GM19395 (cell line): ENCODE data around the gene RBM33.
A peak's percentile ranks its signal among the peaks of the same experiment; 100 is the strongest.
"Not testable (repeated sequence)": the region's sequence is repeated elsewhere in the genome, so short reads cannot be mapped to it uniquely, and the experiment has no call there.

Experiments used
- ATAC-seq: cut with Tn5 transposase; IDR thresholded peaks from one replicate; pipeline ENCODE4 v1.9.1; 2021; ENCODE audit warnings: mild to moderate bottlenecking, moderate library complexity; ENCODE audit not compliant: unreplicated experiment

The RBM33 gene

GRCh38 chr7:155685791-155686160, 41.3 kb downstream of the RBM33 start:
- peak; percentile 22 for ATAC-seq

DNA sequence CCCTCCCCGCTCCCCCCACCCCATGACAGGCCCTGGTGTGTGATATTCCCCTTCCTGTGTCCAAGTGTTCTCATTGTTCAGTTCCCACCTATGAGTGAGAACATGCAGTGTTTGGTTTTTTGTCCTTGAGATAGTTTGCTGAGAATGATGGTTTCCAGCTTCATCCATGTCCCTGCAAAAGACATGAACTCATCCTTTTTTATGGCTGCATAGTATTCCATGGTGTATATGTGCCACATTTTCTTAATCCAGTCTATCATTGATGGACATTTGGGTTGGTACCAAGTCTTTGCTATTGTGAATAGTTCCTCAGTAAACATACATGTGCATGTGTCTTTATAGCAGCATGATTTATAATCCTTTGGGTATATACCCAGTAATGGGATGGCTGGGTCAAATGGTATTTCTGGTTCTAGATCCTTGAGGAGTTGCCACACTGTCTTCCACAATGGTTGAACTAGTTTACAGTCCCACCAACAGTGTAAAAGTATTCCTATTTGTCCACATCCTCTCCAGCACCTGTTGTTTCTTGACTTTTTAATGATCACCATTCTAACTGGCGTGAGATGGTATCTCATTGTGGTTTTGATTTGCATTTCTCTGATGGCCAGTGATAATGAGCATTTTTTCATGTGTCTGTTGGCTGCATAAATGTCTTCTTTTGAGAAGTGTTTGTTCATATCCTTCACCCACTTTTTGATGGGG, 42.3 kb downstream of the RBM33 start:
- not testable (repeated sequence) for ATAC-seq

DNA sequence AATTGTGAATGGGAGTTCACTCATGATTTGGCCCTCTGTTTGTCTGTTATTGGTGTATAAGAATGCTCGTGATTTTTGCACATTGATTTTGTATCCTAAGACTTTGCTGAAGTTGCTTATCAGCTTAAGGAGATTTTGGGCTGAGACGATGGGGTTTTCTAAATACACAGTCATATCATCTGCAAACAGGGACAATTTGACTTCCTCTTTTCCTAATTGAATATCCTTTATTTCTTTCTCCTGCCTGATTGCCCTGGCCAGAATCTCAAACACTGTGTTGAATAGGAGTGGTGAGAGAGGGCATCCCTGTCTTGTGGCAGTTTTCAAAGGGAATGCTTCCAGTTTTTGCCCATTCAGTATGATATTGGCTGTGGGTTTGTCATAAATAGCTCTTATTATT, 43.8 kb downstream of the RBM33 start:
- not testable (repeated sequence) for ATAC-seq

GRCh38 chr7:155690655-155691054, 46.2 kb downstream of the RBM33 start:
- ATAC-seq = not testable (repeated sequence)

GRCh38 chr7:155692317-155692716, 47.9 kb downstream of the RBM33 start:
- ATAC-seq = no peak

DNA sequence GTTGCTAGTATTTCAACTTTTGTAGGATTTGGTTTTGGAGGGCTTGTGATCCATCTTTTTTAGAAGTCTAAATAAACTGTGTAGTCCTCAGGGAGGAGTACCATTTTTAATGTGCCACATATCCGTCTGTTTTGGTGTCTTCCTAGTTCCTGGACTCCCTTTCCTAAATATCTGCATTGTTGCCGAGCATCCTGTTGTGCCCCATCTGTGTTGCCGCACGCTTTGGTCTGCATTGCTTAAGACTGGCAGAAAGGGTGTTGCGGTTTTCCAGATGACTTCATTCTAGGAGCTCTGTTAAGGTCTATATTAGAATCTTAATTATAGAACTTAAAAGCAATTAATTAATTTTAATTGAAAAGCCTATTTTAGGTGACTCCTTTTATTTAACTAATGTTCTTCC, 49.4 kb downstream of the RBM33 start:
- ATAC-seq = no peak

DNA sequence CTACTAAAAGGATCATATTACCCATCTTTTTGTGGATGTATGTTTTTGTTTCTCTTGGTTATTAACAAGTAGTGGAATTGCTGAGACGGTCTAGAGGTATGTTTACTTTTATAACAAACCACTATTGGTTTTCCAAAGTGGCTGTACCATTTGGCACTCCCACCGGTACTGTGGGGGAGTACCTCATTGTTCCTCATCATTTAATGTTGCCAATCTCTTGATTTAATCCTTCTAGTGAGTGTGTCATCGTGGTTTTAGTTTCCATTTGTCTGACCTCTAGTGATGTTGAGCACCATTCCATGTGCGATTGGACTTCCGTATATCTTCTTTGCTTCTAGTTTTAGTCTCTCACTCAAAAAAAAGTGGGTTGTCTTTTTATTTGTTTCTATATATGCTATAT, 50.4 kb downstream of the RBM33 start:
- no peak for ATAC-seq

DNA sequence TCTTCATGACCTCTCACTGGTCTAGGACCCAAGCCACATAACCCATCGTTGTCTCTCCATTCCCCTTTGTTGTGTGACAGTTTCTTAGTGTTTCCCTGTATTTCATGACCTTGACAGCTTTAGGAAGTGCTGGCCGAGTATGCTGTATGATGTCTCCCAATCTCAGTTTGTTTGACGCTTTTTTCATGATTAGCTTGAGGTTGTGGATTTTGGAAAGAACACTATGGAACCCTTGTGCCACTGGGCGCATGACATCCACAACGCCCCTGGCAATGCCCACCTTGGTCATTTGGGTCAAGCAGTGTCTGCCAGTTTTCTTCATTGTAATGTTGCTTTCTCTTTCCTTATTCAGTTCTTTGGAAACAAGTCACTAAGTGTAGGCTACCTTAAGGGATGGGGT, 52.3 kb downstream of the RBM33 start:
- ATAC-seq = no peak

DNA sequence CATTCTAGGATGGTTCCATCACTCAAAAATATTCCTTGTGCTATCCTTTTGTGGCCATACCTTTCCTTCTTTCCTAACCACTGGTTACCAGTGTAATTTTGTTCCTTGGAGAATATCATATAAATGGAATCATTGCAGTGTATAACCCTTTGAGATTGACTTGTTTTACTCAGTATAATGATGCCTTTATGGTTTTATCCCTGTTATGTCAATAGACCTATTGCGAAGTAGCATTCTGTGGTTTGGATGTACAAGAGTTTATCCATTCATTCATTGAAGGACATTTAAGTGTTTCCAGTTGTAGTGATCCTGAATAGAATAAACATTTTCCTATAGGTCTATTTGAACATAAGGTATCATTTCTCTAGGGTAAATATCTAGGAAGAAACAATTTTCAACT, 54.2 kb downstream of the RBM33 start:
- ATAC-seq = no peak

- ATAC-seq = no peak
Observed at GRCh38 chr7:155699180-155699579, 54.7 kb downstream of the RBM33 start.

DNA sequence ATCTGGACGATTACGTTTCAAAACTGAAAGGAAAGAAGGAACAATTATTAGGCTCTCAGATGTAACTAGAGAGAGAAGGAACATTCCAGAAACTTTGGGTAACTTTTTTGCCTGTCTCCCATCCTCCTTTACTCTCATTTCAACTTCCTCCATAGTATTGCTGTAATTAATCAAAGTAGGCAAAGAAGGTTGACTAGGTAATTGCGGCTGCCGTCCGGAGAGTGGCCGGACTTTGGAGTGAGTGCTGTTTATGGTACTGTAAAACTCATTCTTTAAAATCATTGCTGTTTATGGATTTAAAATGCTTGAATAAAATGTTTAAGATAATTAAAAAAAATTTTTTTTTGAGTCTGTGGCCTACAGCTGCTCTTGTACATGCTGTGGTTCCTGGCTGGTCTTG, 56.4 kb downstream of the RBM33 start:
- no peak for ATAC-seq

- ATAC-seq = no peak
Observed at GRCh38 chr7:155701972-155702544, 57.6 kb downstream of the RBM33 start.

DNA sequence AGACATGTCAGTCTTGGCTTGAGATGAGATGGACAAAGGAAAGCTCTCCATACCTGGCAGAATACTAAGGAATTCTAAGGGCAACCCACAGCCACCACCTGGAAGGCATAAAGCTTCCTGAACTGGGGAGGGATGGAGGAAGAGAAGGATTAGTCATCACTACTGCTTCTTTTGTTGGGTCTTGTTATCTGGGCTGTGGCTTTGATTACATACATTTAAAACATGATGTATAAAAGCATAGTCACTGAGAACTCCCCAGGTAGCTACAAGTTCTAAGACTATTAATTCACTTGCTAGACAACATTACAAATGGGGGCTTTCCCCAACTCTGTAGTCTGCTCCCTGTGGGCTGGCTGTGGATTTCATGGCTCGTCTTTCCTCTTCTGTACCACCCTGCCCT, 58.2 kb downstream of the RBM33 start:
- ATAC-seq = no peak

- no peak for ATAC-seq
Observed at GRCh38 chr7:155705623-155706360, 61.3 kb downstream of the RBM33 start.

- no peak for ATAC-seq
Observed at GRCh38 chr7:155706376-155706775, 61.9 kb downstream of the RBM33 start.

- ATAC-seq = no peak
Observed at GRCh38 chr7:155709453-155709852, 65.0 kb downstream of the RBM33 start.

DNA sequence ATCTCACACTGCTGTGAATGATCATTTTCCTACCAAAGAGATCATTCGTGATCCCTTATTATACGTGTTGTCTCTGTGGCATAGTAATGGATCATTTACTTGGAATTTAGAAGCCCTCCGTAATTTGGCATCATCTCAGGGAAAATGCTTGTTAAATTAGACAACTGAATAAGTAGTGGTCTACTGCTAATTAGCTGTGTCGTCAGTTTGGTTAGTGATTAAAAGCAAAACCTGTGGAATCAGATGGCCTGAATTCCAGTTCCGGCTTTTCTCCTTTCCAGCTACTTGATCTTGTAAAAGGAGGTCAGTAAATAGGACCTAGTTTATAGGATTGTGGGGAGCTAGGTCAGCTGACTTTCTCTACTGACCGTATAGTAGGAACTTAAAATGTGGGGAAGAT, 65.6 kb downstream of the RBM33 start:
- no peak for ATAC-seq

DNA sequence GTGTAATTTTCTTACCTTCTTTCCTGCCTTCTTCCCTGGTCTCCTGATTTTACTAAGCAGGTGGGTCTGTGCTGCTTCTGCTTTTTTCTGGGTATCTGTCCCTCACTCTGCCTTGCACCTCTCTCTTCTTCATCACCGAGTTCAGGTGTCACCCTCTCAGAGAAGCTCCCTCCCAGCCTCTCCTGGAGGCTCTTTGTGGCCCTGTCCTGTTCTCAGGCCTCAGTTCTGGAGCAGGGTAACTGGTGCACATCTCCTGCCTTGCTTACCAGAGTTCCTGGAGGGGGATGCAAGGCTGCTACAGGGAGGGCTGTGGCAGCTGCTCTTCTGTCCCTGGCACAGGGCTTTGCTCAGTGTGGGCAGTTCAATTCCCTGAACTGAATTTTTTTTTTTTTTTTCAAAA, 66.1 kb downstream of the RBM33 start:
- ATAC-seq = peak; percentile 77

DNA sequence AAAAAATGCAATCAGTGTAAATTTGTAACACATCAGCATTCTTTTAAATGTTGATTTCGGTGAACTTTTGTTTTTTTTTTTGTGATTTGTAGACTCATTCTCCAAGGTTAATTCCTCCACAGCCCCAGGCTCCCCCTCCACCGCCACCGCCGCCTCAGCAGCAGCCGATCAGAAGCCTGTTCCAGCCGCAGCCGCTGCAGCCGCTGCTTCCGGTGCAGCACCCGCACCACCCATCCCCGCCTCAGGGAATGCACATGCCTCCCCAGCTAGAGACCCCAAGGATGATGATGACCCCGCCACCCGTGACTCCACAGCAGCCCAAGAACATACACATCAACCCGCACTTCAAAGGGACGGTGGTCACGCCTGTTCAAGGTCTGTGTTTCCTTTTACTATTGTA, 66.6 kb downstream of the RBM33 start:
- no peak for ATAC-seq

GRCh38 chr7:155713384-155713783, 68.9 kb downstream of the RBM33 start:
- no peak for ATAC-seq

DNA sequence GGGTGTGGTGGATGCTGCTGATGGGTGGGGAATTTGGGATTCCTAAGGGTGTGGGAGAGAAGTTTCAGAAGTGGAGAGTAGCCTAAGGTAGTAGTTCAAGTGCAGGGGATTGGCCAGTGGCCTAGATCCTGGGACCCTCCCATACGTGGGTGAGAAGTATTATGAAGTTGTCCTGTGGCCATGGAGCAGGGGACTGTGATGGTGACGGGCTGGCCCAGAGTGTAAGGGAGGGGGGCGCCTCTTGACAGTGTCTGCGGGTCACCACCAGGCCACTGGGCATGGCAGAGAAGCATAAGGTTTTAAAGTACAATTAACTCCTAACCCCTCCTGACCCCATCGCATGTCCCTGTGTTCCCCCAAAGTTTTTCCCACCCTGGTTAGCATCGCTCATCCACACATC, 70.2 kb downstream of the RBM33 start:
- no peak for ATAC-seq

DNA sequence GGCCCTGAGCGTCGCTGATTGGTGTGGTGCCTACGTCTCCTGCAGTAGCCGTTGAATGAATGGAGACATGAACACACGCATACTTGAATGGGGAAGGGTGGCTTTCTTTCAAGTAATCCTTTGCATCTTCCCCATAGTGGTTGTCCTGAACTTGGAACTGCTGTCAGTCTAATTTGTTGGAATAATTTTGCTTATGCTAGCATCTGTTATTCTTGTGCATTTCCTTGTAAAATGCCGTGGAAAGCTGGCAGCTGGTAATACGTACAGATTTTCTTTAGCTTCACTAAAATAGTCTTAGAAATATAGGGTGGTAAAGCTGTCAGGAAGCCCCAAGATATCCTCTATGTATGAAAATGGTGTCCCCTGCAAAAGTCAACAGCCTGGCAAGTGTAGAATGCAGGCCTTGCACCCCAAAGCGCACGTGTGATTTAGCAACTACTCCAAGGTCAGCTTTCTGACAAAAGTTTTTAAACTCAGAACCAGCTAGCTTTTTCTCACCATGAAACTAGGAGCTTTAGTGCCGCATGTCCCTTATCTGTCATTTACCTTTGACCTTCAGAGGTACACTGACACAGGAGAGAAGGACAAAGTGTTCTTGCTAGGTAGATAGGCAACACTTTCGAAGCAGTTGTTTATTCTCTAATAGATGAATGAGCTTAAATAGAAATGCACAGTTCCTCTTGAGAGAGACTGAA, 70.8 kb downstream of the RBM33 start:
- ATAC-seq = no peak
